GM12864 (cell line): ENCODE results near the gene POU3F1.
A peak's percentile ranks its signal among the peaks of the same experiment; 100 is the strongest.

Experiments used
- DNase-seq: peaks from one replicate; pipeline ENCODE4 v3.0.0-alpha.2; 2011; ENCODE audit warnings: low read depth
- H3K4me3 ChIP-seq: 2 replicates; pipeline ENCODE4 v1.5.1; 2011; ENCODE audit warnings: mild to moderate bottlenecking, low read depth, low read length, control low read depth
- TF ChIP-seq, protein P1 (sequence below): IDR thresholded peaks from 2 replicates; pipeline ENCODE4 v1.5.1; 2011; ENCODE audit warnings: low read depth, mild to moderate bottlenecking, moderate library complexity, low read length, control low read depth, inconsistent platforms; ENCODE audit errors: missing control alignments

POU3F1 gene

DNA sequence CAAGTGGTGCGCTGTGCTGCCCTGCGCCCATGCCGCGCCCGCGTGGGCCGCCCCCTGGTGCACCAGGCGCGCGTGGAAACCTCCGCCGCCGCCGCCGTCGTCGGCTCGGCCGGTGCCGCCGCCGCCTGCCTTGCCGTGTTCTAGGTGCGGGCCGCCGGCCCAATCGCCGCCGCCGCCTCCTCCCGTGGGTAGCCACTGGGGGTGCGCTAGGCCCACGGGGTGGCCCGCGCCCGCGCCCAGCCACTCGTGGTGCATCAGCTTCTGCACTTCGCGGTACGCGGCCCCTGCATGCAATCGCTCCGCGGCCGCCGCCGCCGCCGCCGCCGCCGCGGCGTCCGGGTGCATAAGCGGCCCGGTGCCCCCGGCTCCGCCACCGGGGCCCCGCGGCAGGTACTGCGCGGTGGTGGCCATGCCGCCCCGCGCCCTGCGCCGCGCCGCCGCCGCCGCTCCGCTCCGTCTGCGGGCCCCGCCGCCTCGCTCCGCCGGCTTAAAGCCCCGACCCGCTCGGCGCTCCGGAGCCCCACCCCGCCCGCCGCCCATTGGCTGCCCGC is at the start of gene POU3F1:
Gene POU3F1, minus strand, starts transcription at position 461 of the 551 bp plus-strand sequence. Its CDS starts 50 bp downstream, at position 411.
- peak within 1 kb of the TSS; percentile 56 for H3K4me3 ChIP-seq
- no peak for DNase-seq
- TF ChIP-seq, protein P1, sequence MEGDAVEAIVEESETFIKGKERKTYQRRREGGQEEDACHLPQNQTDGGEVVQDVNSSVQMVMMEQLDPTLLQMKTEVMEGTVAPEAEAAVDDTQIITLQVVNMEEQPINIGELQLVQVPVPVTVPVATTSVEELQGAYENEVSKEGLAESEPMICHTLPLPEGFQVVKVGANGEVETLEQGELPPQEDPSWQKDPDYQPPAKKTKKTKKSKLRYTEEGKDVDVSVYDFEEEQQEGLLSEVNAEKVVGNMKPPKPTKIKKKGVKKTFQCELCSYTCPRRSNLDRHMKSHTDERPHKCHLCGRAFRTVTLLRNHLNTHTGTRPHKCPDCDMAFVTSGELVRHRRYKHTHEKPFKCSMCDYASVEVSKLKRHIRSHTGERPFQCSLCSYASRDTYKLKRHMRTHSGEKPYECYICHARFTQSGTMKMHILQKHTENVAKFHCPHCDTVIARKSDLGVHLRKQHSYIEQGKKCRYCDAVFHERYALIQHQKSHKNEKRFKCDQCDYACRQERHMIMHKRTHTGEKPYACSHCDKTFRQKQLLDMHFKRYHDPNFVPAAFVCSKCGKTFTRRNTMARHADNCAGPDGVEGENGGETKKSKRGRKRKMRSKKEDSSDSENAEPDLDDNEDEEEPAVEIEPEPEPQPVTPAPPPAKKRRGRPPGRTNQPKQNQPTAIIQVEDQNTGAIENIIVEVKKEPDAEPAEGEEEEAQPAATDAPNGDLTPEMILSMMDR, result no peak

DNA sequence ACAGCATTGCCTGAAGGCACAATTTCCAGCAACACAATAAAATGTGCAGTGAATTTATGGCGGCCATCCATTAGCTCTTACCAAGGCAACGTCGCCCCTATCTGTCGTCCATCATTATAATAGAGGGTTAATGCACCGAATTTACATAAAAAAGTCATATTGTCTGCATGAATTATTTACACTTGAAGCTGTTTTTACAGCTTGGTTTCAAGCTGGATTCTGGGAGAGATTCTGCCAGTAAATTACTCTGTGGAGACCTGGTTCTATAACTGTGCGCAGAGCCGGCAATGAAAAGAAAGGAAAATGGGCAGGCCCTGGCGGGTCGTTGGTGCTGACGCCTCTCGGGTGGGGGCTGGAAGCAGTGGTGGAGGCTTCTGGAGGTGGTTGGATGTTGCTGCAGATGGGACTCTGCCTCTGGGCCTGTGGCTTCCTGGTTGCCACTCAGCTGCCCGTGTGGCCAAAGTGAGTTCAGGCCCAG is 48.9 kb upstream of the POU3F1 start:
- TF ChIP-seq, protein P1, result no peak

DNA sequence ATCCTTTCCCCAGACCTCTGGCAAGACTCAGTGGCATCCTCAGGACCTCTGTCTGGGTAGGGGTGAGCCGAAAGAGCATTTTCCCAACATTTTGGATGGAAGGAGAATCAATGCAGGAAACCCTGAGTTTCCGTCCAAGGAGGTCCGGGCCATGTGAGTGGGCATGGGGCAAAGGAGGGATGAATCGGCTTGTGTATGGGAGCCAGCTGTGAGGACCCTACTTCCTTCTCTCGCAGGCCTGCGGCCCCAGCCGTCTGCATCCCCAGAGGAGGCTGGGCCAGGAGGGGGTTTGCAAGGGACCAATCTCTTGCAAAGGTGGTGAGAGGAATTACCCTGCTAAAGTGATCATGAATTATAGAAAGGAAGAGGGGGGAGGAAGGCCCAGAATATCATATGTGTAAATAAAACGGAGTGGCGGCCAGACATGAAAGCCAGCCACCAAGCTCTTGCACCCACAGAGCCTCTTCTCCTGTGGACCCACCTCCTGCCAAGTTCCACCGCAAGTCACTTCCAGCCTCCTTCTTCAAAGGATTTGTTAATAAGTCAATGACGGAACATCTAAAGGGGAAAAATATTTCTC is 48.2 kb upstream of the POU3F1 start:
- H3K4me3 ChIP-seq, result no peak overlapping the region
- DNase-seq, result no peak
- TF ChIP-seq, protein P1, result no peak

More for the DNA sequence above, 48.9 kb upstream of the POU3F1 start:
- no peak for DNase-seq
- no peak overlapping the region for H3K4me3 ChIP-seq

DNA sequence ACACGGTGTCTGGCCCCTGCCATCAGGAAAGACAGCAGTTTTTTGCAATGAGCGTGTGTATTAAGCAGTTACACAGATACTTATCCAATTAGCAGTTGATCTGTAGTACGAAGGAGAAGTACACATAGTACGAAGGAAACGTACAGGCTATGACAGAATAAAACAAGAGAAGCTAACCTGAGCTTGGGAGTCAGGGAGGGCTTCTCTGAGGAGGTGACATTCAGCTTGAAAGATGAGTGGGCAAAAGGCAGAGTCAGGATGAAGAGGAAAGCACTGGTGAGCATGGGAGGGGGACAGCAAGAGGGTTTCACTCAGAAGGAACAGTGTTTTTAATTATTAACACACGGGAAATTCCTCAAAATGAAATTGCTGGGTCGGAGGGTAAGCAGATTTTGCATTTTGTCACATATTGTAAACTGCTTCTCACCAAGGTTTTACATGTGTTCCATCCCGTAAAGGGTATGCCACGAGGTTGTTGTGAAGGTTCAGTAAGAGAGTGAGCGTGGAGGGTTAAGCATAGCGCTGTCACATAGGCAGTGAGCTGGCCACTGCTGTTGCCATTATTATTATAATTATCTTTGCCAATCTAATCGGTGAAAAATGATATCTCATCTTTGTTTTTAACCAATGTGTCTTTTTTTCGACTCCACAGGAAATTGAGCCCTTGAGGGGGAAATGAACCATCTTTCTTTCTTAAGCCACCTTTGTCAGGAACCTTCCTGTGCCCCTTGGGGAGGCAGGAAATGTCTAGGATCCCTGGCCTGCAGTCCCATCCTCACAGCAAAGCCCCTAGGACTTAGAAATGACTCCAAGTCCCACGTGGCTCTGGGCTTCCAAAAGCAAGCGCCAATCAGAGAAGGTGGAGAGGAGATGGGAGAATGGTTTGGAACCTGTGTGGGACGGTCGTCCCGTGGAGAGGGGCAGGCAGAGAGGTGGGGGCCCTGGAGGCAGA is 47.3 kb upstream of the POU3F1 start:
- no peak for DNase-seq
- TF ChIP-seq, protein P1, result no peak
- no peak overlapping the region for H3K4me3 ChIP-seq

DNA sequence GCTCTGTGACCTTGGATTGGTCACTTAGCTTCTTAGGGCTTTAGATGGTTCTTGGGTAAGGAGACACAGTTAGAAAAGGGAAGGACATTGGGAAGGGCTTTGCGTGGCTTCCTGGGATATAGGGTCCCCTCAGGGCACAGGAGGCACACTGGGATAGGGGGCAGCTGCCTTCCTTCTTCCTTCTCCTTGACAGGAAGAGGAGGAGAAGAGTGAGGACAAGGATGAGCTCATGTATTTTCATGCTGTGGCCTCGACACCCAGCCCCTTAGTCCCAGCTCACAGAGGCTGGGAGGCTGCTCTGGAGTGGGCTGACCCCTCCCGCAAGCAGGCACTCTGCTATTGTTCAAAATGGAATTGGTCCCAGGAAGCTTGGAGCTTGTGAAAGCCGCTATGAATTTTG is 45.7 kb upstream of the POU3F1 start:
- TF ChIP-seq, protein P1, result no peak

DNA sequence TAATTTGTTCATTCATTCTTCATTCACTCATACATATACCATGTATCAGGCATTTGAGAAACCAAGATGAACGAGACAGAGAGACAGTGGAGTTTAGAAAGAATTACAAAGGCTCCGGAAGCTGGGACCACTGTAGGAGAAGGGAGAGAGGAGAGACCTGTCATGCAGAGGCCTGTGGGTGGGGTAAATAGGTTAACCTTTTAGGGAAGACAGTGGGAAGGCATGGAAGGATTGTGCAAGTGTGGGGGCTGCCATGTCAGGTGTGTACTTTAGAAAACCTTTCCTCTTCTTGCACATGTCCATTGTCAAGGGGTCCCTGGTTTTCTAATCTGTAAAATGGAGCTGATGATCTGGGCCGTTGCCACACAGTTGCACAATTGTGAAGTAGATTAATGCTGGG is 44.2 kb upstream of the POU3F1 start:
- TF ChIP-seq, protein P1, result no peak
- no peak for DNase-seq
- H3K4me3 ChIP-seq, result no peak overlapping the region

More for the DNA sequence above, 45.7 kb upstream of the POU3F1 start:
- no peak for DNase-seq
- no peak overlapping the region for H3K4me3 ChIP-seq
